BJ (cell line): ENCODE data around the gene MAMDC4. TPM values are rescaled to one million over a fixed set of nuclear protein-coding genes. Genes with fewer than 3 reads are reported as not detected.
A peak's percentile ranks its signal among the peaks of the same experiment; 100 is the strongest.

Source experiments
- CTCF ChIA-PET: fragments of 350-600 bp; formaldehyde crosslinking; extraction: SDS; loops from one replicate; lab custom pipeline; 2021; ENCODE audit warnings: antibody characterized with exemption, inconsistent platforms; lab: Yijun Ruan, JAX
- POLR2A ChIA-PET: fragments of 300-600 bp; sonication (Branson Sonifier 250); formaldehyde crosslinking; extraction: SDS; loops from one replicate; lab custom pipeline; 2021; ENCODE audit warnings: antibody characterized with exemption; lab: Charles Lee
- DNase-seq: peaks from one replicate; pipeline ENCODE4 v3.0.0-alpha.2; 2011; ENCODE audit warnings: low read depth
- H3K27me3 ChIP-seq: 2 replicates; pipeline ENCODE4 v1.6.0; 2011; ENCODE audit warnings: low read length; ENCODE audit not compliant: control insufficient read depth, insufficient read depth
- H3K36me3 ChIP-seq: 2 replicates; pipeline ENCODE4 v1.5.1; 2011; ENCODE audit warnings: low read length; ENCODE audit not compliant: control insufficient read depth, insufficient read depth
- H3K4me3 ChIP-seq: 2 replicates; pipeline ENCODE4 v1.5.1; 2011; ENCODE audit warnings: low read depth, mild to moderate bottlenecking, control low read depth, low read length
- polyA plus RNA-seq: library from polyadenylated mRNA; depleted of rRNA; stranded (reverse); fragments of >200 nt; gene quantifications from 2 replicates; pipeline ENCODE4 v1.2.3, GENCODE V29; 2011
- TF ChIP-seq, protein P1 (sequence below): IDR thresholded peaks from 2 replicates; pipeline ENCODE4 v1.5.1; 2011; ENCODE audit warnings: low read depth, mild to moderate bottlenecking, control low read depth, inconsistent platforms, low read length, moderate library complexity; ENCODE audit not compliant: insufficient read depth

MAMDC4 gene
- polyA plus RNA-seq, 1 experiment, result 1.6 TPM

DNA sequence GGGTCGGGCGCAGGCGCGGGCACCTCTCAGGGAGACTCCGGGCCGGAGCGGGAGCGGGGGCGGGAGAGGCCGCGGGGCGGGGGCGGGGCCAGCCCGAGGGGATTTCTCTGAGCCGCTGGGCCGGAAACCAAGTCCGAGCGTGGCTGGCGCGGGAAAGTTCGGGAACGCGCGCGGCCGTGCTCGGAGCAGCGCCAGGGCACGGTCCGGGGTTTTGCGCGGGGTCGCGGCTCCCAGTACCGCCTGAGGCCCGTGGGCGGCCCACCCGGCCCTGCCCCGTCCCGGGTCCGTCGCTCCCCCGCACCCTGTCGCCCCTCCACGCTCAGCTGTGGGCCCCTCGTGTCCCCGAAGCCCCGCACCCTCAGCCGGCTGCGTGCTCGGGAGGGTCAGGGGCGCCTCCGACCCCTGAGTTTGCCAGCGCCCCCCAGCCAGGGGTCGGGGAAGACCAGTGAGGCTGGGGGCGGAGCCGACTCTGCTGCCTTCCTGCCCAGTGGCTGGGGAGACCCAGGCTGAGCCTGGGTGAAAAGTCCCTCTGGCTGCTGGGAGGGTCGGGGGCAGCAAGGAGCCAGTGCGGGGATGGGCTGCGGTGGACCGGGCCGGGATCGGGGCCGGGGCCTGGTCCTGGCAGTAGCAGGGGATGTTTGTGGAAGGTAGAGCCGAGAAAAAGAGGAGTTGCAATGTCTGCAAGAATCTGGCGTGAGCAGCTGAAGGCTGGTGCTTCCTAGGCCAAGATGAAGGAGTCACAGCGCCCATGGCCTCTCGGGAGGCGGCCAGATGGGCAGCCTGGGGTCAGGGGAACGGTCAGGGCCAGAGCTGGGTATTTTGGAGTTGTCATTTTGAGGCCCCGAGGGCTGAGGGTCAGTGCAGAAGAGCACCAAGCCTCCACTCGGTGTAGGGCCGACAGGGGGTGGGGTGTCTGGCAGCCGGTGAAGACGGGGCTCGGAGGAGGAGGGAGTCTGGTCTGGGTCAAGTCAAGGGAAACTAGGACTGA, 34.8 kb downstream of the MAMDC4 start:
- Histone ChIP-seq H3K27me3 (no peaks in the 10 kb centered on the region), H3K4me3 (peak overlapping the region; percentile 70), H3K36me3 (peaks cover 2% of the 10 kb centered on the region; the same call in 1 of the 2 replicates)
- ChIA-PET POLR2A (interaction anchor here (0.5 to 0.6 kb wide), 2 partner anchors 10 to 108 kb away, joined by 3 to 4 read pairs; no protein-coding TSS in a partner anchor), CTCF (interaction anchor here (1.5 kb wide), 1 partner anchor 45 kb away, joined by 5 read pairs; the partner anchor contains the start of gene AJM1)
- TF ChIP-seq, protein P1, sequence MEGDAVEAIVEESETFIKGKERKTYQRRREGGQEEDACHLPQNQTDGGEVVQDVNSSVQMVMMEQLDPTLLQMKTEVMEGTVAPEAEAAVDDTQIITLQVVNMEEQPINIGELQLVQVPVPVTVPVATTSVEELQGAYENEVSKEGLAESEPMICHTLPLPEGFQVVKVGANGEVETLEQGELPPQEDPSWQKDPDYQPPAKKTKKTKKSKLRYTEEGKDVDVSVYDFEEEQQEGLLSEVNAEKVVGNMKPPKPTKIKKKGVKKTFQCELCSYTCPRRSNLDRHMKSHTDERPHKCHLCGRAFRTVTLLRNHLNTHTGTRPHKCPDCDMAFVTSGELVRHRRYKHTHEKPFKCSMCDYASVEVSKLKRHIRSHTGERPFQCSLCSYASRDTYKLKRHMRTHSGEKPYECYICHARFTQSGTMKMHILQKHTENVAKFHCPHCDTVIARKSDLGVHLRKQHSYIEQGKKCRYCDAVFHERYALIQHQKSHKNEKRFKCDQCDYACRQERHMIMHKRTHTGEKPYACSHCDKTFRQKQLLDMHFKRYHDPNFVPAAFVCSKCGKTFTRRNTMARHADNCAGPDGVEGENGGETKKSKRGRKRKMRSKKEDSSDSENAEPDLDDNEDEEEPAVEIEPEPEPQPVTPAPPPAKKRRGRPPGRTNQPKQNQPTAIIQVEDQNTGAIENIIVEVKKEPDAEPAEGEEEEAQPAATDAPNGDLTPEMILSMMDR, result no peak
- DNase-seq, result no peak

DNA sequence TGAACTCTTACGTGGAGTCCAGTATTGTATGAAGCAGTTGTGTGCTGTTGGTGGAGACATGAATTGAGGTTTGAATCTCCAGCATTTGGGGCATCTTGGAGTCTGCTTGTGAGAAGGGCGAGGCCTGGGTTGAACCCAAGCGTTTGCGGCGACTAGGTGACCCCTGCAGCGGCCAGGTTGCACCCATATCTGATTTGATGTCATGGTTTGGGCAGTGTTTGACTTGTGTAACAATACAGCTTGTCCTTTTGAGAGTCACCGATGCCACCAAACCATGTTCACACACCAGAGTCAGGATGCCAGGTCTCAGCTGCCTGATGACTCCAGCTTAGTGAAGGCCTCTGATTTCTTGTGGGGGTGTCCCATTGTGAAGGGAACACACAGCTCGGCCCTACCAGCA, 36.3 kb downstream of the MAMDC4 start:
- ChIA-PET CTCF (no interaction called here), POLR2A (no interaction called here)
- peaks cover 4% of the 10 kb centered on the region; the same call in 1 of the 2 replicates for H3K36me3 ChIP-seq
- TF ChIP-seq, protein P1, result no peak
- DNase-seq, result no peak
- no peaks in the 10 kb centered on the region for H3K27me3 ChIP-seq
- no peak overlapping the region for H3K4me3 ChIP-seq

DNA sequence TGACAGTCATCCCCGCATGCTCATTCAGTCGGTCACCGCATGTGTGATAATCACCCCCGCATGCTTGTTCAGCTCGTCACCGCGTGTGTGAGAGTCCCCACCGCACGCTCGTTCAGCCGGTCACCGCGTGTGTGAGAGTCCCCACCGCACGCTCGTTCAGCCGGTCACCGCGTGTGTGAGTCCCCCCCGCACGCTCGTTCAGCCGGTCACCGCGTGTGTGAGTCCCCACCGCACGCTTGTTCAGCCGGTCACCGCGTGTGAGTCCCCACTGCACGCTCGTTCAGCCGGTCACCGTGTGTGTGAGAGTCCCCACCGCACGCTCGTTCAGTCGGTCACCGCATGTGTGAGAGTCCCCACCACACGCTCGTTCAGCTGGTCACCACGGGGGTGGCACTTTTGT, 37.7 kb downstream of the MAMDC4 start:
- Histone ChIP-seq H3K27me3 (no peaks in the 10 kb centered on the region), H3K36me3 (peaks cover 4% of the 10 kb centered on the region; the same call in 1 of the 2 replicates), H3K4me3 (no peak overlapping the region)
- POLR2A ChIA-PET, result no interaction called here
- CTCF ChIA-PET, result no interaction called here
- no peak for DNase-seq
- TF ChIP-seq, protein P1, result no peak

DNA sequence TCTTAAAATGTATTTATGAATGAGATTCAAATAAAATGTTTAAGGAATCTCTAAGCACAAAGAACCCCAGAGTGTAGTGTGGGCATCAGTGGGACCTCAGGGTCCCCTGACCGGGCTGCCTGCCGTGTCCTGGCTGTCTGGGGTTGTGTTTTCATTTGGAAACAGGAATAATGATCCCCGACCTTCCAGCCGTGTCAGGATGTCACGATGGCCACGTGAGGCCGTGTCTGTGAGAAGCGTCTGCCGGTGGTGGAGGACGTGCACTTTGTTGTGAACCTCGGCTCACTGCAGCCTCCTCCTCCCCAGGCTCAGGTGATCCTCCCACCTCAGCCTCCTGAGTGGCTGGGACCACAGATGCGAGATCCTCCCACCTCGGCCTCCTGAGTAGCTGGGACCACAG, 38.5 kb downstream of the MAMDC4 start:
- ChIA-PET CTCF (no interaction called here), POLR2A (no interaction called here)
- Histone ChIP-seq H3K36me3 (peaks cover 6% of the 10 kb centered on the region; the same call in 1 of the 2 replicates), H3K27me3 (no peaks in the 10 kb centered on the region), H3K4me3 (no peak overlapping the region)
- no peak for DNase-seq
- TF ChIP-seq, protein P1, result no peak

DNA sequence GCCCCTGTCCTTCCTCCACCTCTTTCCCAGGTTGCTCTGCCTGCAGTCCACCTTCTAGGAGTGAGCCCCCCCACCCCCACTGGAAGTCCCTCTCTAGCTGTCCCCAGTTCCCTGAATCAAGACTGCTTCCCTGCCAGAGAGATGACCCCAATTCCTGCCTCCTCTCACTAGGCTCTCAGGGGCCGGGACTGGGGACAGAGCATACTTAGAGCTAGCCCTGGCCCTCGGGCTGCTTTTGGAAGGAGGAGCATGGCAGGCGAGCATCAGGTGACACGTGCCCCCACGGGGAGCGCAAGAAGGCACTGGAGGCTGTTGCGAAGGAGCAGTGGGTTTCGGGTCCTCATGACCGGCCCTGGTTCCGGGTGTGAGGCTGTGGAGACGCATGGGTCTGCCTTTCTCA, 43.9 kb downstream of the MAMDC4 start:
- no peaks in the 10 kb centered on the region for H3K27me3 ChIP-seq
- H3K36me3 ChIP-seq, result peaks cover 9% of the 10 kb centered on the region
- ChIA-PET POLR2A (no interaction called here), CTCF (interaction anchor here (0.9 kb wide), 1 partner anchor 8 kb away, joined by 3 read pairs; no protein-coding TSS in a partner anchor)
- no peak overlapping the region for H3K4me3 ChIP-seq
- TF ChIP-seq, protein P1, result no peak
- no peak for DNase-seq
